Caco-2 (cell line): Measurements from ENCODE around the gene C4orf50. TPM values are rescaled to one million over a fixed set of nuclear protein-coding genes. Genes with fewer than 3 reads are reported as not detected.

Experiments
- BruUV-seq: library from RNA; stranded (reverse); fragments of 400-500 nt; replicated peaks from 2 replicates; lab custom pipeline; 2021; lab: Mats Ljungman, UMichigan
- CTCF ChIA-PET: fragments of 300-600 bp; sonication (Branson Sonifier 250); formaldehyde crosslinking; loops from one replicate; lab custom pipeline; 2022; ENCODE audit warnings: antibody characterized with exemption; lab: Charles Lee
- POLR2A ChIA-PET: fragments of 300-600 bp; sonication (Branson Sonifier 250); formaldehyde crosslinking; loops from one replicate; lab custom pipeline; 2022; ENCODE audit warnings: antibody characterized with exemption; lab: Charles Lee
- DNase-seq, 2 experiments: peaks; one replicate each; pipeline versions ENCODE4 v3.0.0 to v3.0.0-alpha.2; 2020 to 2022
- H3K27me3 ChIP-seq: replicated peaks from 2 replicates; pipeline ENCODE4 v1.6.0; 2011; ENCODE audit warnings: low read length; ENCODE audit not compliant: control insufficient read depth, insufficient read depth
- H3K36me3 ChIP-seq: 2 replicates; pipeline ENCODE4 v1.5.1; 2011; ENCODE audit warnings: low read length; ENCODE audit not compliant: control insufficient read depth, insufficient read depth
- H3K4me1 ChIP-seq: fragments of 250-450 bp; sonication (Bioruptor Pico); 2 replicates; pipeline ENCODE4 v1.5.1; 2020; ENCODE audit warnings: mild to moderate bottlenecking
- H3K4me3 ChIP-seq: 2 replicates; pipeline ENCODE4 v1.5.1; 2011; ENCODE audit warnings: low read depth, mild to moderate bottlenecking, control low read depth, low read length
- H3K9me3 ChIP-seq: fragments of 250-450 bp; sonication (Bioruptor Pico); 2 replicates; pipeline ENCODE4 v1.5.1; 2020; ENCODE audit warnings: mild to moderate bottlenecking, moderate library complexity
- H3K27ac Mint-ChIP-seq: one replicate; pipeline ENCODE4 v1.8.0; 2022; ENCODE audit warnings: mixed read lengths; ENCODE audit not compliant: unreplicated experiment
- H3K27me3 Mint-ChIP-seq: one replicate; pipeline ENCODE4 v1.8.0; 2022; ENCODE audit warnings: mixed read lengths; ENCODE audit not compliant: insufficient read depth, unreplicated experiment
- H3K36me3 Mint-ChIP-seq: one replicate; pipeline ENCODE4 v1.8.0; 2022; ENCODE audit warnings: mild to moderate bottlenecking, mixed read lengths; ENCODE audit not compliant: insufficient read depth, unreplicated experiment
- H3K4me1 Mint-ChIP-seq: one replicate; pipeline ENCODE4 v1.8.0; 2022; ENCODE audit warnings: low read depth, mixed read lengths; ENCODE audit not compliant: unreplicated experiment
- H3K4me3 Mint-ChIP-seq: one replicate; pipeline ENCODE4 v1.8.0; 2022; ENCODE audit warnings: mild to moderate bottlenecking, moderate library complexity, mixed read lengths; ENCODE audit not compliant: unreplicated experiment
- H3K9me3 Mint-ChIP-seq: one replicate; pipeline ENCODE4 v1.8.0; 2022; ENCODE audit warnings: mixed read lengths; ENCODE audit not compliant: unreplicated experiment
- intact Hi-C: fragments of 100-400 bp; cut with micrococcal nuclease; formaldehyde crosslinking; loops from one replicate; pipeline ENCODE4 v1.10.0; 2022; ENCODE audit not compliant: unreplicated experiment
- total RNA-seq: library from RNA; stranded (reverse); gene quantifications from 2 replicates; pipeline ENCODE4 v1.2.3, GENCODE V29; 2022
- TF ChIP-seq, protein P1 (sequence below), 2 experiments: fragments of 200-600 bp in 1 of 2; IDR thresholded peaks; 1 replicate in 1 of 2; 2 replicates in 1 of 2; pipeline versions ENCODE4 v1.5.1 to v1.8.0; 2011 to 2022; ENCODE audit warnings: antibody characterized with exemption in 1 of 2, control low read depth in 1 of 2, inconsistent platforms in 1 of 2, low read depth in 1 of 2, low read length in 1 of 2, mild to moderate bottlenecking in 1 of 2, moderate library complexity in 1 of 2; ENCODE audit not compliant: insufficient read depth in 1 of 2, severe bottlenecking in 1 of 2, unreplicated experiment in 1 of 2

Gene C4orf50
- total RNA-seq, 1 experiment from 2014 or later: not detected

DNA sequence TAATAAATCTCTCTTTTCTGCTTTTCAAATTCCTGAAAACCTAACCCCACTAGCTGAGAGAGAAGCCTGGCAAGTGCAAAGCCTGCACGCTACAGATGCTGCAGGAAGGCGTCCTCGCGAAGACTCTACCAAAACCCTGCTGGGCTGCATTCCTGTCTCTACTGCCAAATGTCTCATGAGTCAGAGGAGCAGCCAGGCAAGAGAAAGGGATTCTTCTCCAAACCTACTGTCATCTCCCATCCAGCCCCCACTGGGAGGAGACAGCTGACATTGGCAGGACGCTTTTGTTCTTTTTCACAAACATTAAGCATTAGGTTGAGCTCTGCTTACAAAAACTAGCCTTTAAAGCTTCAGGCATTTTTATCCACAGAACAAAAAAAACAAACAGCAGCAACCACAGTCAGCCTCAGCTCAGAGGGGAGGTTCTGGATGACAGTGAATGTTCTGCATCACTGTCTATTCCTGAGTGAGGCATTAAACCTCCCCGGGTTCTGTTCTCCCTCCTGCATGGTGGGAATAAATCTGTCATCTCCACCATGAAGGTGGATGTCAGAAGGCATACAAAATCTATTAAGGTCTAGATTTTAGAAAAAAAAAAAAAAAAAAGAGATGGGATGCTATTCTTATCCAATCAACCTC, 143.3 kb downstream of the C4orf50 start:
- peaks cover 14% of the 10 kb centered on the region for H3K27me3 Mint-ChIP-seq
- ChIA-PET POLR2A (no interaction called here), CTCF (no interaction called here)
- H3K9me3 ChIP-seq: no peaks in the 10 kb centered on the region
- H3K4me1 Mint-ChIP-seq: no peaks in the 10 kb centered on the region
- H3K4me1 ChIP-seq: no peaks in the 10 kb centered on the region
- intact Hi-C loops: no loop called here
- no peaks in the 10 kb centered on the region for H3K9me3 Mint-ChIP-seq
- TF ChIP-seq, protein P1, sequence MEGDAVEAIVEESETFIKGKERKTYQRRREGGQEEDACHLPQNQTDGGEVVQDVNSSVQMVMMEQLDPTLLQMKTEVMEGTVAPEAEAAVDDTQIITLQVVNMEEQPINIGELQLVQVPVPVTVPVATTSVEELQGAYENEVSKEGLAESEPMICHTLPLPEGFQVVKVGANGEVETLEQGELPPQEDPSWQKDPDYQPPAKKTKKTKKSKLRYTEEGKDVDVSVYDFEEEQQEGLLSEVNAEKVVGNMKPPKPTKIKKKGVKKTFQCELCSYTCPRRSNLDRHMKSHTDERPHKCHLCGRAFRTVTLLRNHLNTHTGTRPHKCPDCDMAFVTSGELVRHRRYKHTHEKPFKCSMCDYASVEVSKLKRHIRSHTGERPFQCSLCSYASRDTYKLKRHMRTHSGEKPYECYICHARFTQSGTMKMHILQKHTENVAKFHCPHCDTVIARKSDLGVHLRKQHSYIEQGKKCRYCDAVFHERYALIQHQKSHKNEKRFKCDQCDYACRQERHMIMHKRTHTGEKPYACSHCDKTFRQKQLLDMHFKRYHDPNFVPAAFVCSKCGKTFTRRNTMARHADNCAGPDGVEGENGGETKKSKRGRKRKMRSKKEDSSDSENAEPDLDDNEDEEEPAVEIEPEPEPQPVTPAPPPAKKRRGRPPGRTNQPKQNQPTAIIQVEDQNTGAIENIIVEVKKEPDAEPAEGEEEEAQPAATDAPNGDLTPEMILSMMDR (IDR thresholded peaks at IDR 0.05; ENCODE audit: insufficient read depth in 1 of 2, low read depth in 1 of 2, low read length in 1 of 2, severe bottlenecking in 1 of 2, unreplicated experiment in 1 of 2): no peak
- H3K36me3 ChIP-seq: no peaks in the 10 kb centered on the region
- H3K4me3 ChIP-seq: no peak overlapping the region
- H3K36me3 Mint-ChIP-seq: no peaks in the 10 kb centered on the region
- no peak overlapping the region for H3K4me3 Mint-ChIP-seq
- no peak overlapping the region for H3K27ac Mint-ChIP-seq
- no peak for DNase-seq
- H3K27me3 ChIP-seq: no peaks in the 10 kb centered on the region
- BruUV-seq: no TSS peak

DNA sequence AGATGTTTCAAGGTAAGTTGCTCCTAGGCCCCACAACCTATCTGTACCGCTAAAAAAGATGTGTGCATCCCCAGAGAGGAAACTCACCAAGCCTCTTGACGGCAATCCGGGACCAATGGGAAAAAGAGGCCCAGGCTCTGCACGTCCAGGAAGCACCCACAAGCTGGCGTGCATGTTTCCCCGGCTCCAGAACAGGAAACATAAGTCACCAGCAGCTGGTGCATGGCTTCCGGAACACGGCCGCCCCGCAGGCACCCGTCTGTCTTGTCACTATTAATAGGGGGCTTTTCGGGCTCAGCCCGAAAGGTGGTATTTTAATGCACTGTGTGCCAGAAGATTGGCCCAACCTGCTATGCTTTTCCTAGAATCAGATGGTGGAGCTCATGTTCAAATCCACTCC, 147.5 kb downstream of the C4orf50 start:
- H3K36me3 ChIP-seq: no peaks in the 10 kb centered on the region
- no peaks in the 10 kb centered on the region for H3K27me3 ChIP-seq
- POLR2A ChIA-PET: no interaction called here
- H3K4me3 Mint-ChIP-seq: no peak overlapping the region
- TF ChIP-seq, protein P1 (IDR thresholded peaks at IDR 0.05; ENCODE audit: insufficient read depth in 1 of 2, low read depth in 1 of 2, low read length in 1 of 2, severe bottlenecking in 1 of 2, unreplicated experiment in 1 of 2): no peak
- CTCF ChIA-PET: no interaction called here
- BruUV-seq: no TSS peak
- H3K9me3 ChIP-seq: no peaks in the 10 kb centered on the region
- no peak for DNase-seq
- no peaks in the 10 kb centered on the region for H3K36me3 Mint-ChIP-seq
- no peak overlapping the region for H3K4me3 ChIP-seq
- no peaks in the 10 kb centered on the region for H3K4me1 Mint-ChIP-seq
- intact Hi-C loops: no loop called here
- no peak overlapping the region for H3K27ac Mint-ChIP-seq
- H3K27me3 Mint-ChIP-seq: peaks cover 17% of the 10 kb centered on the region
- H3K4me1 ChIP-seq: no peaks in the 10 kb centered on the region
- no peaks in the 10 kb centered on the region for H3K9me3 Mint-ChIP-seq

DNA sequence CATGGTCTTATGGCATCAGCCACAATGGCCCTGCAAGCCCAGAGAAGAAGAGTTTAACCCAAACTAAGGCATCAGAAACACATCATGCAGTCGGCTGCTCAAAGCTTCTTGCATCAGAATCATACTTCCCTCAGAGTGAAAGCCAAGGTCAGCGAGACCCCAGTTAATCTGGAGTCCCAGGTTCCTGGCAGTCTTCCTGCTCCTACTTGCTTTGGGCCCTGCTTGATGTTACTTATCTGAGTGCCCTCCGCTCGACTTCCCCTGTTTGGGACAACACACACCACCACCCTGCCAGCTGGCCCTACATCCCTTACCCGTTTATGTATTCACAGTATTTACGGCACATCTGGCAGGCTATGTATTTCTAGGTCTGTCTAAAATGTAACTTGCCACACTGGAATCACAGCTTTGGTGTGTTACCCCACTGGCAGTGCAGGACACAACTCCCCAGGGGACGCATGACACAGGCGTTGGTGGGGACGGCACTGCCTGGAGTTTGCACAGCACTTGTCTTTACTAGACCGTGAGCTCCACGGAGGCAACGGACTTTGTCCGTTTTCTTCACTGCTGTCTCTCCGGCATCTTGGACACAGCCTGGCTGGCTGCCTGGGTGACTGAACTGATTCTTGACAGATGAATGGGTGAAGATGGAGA, 148.1 kb downstream of the C4orf50 start:
- intact Hi-C loops: no loop called here
- DNase-seq: no peak
- no peaks in the 10 kb centered on the region for H3K4me1 ChIP-seq
- Mint-ChIP-seq H3K4me3 (no peak overlapping the region), H3K27me3 (peaks cover 17% of the 10 kb centered on the region), H3K36me3 (no peaks in the 10 kb centered on the region), H3K27ac (no peak overlapping the region), H3K9me3 (no peaks in the 10 kb centered on the region), H3K4me1 (no peaks in the 10 kb centered on the region)
- no peaks in the 10 kb centered on the region for H3K36me3 ChIP-seq
- no peaks in the 10 kb centered on the region for H3K9me3 ChIP-seq
- no TSS peak for BruUV-seq
- ChIA-PET POLR2A (no interaction called here), CTCF (no interaction called here)
- no peak overlapping the region for H3K4me3 ChIP-seq
- no peaks in the 10 kb centered on the region for H3K27me3 ChIP-seq
- TF ChIP-seq, protein P1 (IDR thresholded peaks at IDR 0.05; ENCODE audit: insufficient read depth in 1 of 2, low read depth in 1 of 2, low read length in 1 of 2, severe bottlenecking in 1 of 2, unreplicated experiment in 1 of 2): no peak
